NCI-H82 treated with DMSO at 0.1 percent for 48 hours (cell line): ENCODE data around the gene SLC1A4.
"Not testable (repeated sequence)": the region's sequence is repeated elsewhere in the genome, so short reads cannot be mapped to it uniquely, and the experiment has no call there.

Experiments used
- DNase-seq: peaks from one replicate; lab custom pipeline; 2025; ENCODE audit not compliant: unreplicated experiment; lab: John Stamatoyannopoulos, UW

SLC1A4 gene

GRCh38 chr2:64963719-64964118 lies 25.5 kb upstream of the SLC1A4 start:
- no peak for DNase-seq

DNA sequence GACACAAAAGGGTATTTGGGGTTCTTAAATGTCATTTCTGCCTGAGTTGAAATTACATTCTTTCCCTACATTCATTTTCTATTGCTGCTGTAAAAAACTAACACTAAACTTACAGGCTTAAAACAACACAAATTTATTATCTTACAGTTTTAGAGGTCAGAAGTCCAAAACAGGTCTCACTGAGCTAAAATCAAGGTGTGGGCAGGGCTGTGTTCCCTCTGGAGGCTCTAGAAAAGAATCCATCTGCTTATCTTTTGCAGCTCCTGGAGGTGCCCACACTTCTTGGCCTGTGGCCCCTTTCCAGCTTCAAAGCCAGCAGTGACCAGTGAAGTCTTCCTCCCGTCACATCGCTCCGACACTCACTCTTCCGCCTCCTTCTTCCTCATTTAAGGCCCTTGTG lies 23.2 kb upstream of the SLC1A4 start:
- DNase-seq = no peak

DNA sequence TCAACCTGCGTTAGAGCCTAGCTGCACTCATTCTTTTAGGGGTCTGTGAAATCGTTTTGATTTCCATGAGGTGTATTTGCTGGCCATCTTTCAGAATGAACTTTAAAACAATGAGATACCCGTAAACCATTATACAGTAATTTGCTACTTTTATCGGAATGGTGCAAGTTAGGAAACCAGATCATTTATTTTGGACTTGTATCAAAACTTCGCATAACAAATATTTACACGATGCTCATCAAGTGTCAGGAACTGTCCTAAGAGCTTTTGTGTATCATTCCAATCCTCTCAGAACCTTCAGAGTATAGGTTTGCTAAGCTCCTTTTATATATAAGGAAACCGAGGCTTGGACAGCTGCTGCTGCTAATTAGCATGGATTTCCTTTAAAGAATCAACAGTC lies 22.4 kb upstream of the SLC1A4 start:
- no peak for DNase-seq

GRCh38 chr2:64967601-64968000 lies 21.6 kb upstream of the SLC1A4 start:
- DNase-seq = no peak

- not testable (repeated sequence) for DNase-seq
These were observed 20.1 kb upstream of the SLC1A4 start for GRCh38 chr2:64969086-64969485.

GRCh38 chr2:64970495-64970894 lies 18.7 kb upstream of the SLC1A4 start:
- DNase-seq = no peak

GRCh38 chr2:64972426-64972825 lies 16.8 kb upstream of the SLC1A4 start:
- no peak for DNase-seq

- no peak for DNase-seq
These were observed 16.3 kb upstream of the SLC1A4 start for GRCh38 chr2:64972876-64973275.

DNA sequence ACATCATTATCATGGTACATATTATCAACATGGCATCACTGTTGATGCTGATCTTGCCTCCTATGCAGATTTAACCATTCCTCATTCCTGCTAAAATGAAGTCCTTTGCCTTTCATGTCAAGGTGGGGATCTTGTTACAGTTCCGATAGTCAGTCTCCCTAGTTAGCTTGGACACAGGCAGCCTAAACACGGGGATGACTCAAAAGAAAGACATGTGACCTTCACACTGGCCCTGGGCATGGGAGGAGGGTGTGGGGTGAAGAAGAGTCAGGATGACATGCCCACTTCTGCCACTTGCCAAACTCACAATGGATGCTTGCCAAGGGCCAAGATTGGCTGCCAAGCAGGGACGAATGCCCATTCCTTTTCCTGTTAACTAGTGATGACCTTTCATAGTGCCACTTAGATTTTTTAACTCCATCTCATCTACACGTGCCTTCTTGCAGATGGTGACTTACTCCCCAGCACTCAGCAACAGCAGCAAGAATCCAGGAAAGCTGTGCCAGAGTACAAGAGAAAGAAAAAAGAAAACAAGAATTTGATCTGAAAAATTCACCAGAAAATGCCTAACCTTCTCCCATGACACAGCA lies 13.9 kb upstream of the SLC1A4 start:
- DNase-seq = no peak

GRCh38 chr2:64976276-64976675 lies 12.9 kb upstream of the SLC1A4 start:
- no peak for DNase-seq

DNA sequence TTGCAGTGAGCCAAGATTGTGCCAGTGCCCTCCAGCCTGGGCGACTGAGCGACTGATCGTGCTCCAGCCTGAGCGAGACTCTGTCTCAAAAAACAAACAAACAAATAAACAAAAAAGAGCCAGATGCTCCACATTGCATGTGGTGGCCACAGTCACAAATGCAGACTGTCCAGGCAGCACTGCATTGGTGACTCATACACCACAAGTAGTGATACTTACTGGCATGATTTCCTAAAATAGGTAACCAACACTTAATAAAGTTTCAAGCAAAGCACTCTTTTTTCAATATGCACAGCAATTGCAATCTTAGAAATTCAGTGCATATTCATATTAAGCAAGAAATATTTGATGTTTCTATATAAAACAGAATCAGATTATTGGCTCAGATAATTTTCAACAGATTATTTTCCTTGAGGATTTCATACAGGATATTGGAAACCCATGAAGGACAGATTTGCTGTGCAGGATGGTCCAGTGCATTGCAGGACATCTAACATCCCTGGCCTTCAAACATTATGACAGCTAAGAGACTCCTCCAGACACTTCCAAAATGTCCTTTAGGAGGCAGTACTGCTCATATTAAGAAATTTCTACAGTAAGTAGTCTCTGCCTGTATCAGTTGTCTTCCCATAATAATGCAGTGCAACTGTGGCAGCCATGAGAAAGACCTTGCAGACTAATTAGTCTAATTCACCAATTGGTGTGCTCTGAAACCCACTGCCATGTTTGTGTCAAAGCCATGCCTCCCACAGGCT lies 10.5 kb upstream of the SLC1A4 start:
- no peak for DNase-seq

- DNase-seq = no peak
These were observed 9.5 kb upstream of the SLC1A4 start for GRCh38 chr2:64979744-64980143.

DNA sequence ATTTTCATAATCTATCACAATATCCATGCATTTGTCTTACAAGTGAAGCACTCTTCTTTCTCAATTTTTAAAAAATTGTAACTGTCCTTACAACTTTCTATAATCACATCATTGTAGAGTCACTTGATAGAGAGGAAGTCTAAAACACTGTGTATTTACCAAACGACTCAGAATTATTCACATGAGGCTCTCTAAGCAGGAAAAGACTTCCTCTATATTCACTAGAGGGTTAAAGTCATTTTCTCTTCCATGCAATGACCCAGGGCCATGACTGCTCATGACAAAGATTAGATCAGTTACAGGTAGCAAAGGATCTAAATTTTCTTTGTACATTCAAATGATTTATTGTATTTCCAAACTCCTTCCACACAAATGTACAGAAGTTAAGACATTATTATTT lies 9.0 kb upstream of the SLC1A4 start:
- DNase-seq = no peak

GRCh38 chr2:64982311-64982857 lies 6.8 kb upstream of the SLC1A4 start:
- no peak for DNase-seq

DNA sequence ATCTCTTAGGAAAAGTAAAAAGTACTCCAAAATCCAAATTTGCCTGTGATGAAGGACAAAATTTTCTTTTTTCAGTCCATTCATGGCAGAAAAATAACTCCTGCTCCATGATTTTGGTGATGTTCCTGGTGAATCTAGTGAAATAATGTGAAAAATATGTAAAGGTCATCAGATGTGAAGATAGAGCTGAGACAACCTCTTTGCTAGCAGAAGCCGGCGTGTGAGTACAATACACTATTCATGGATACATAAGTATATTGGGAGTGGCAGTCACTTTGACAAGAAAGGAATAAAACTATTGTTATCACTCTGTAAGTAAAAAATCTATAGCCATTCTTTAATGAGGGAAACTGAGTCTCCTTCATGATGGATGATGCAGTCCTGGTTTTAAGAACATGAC lies 6.3 kb upstream of the SLC1A4 start:
- no peak for DNase-seq

GRCh38 chr2:64985447-64985846 lies 3.8 kb upstream of the SLC1A4 start:
- DNase-seq = no peak

GRCh38 chr2:64987001-64987955 lies 1.9 kb upstream of the SLC1A4 start:
- no peak for DNase-seq

- DNase-seq = peak; percentile 44
These were observed 1.2 kb upstream of the SLC1A4 start for GRCh38 chr2:64987956-64988419.

- peak; percentile 73 for DNase-seq
These were observed 626 bp upstream of the SLC1A4 start for GRCh38 chr2:64988420-64989125.

DNA sequence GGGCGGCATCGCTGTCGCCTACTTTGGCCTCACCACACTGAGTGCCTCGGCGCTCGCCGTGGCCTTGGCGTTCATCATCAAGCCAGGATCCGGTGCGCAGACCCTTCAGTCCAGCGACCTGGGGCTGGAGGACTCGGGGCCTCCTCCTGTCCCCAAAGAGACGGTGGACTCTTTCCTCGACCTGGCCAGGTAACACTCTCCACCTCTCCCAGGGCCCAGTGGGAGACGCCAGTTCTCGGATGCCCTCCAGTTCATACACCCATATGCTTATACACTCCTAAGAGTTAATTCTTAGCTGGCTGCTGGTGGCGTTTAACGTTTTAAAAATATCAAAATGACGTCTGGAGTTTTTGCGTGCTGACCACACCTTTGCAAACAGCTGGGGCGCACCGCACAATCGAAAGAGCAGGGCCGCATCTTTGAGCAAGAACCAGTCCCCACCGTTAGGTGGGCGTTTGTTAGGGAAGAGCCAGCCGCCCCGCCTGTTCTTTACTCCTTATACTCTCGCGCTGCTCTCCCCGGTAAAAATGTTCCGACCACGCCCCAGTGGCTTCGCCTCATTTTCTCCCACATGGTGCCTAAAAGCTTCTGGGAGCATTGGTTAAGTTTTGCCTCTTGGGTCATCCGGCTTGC lies 899 bp downstream of the SLC1A4 start:
- DNase-seq = no peak
